ENCODE measurements around the gene GRHL3. TPM values are rescaled to one million over a fixed set of nuclear protein-coding genes. Genes with fewer than 3 reads are reported as not detected.
"Not testable (repeated sequence)": the region's sequence is repeated elsewhere in the genome, so short reads cannot be mapped to it uniquely, and the experiment has no call there.

GRHL3 gene
- 2.1 TPM for total RNA-seq (ENCODE audit: unreplicated experiment)
- long read RNA-seq, partial matches to known transcripts = 0 of 2 reads
- long read RNA-seq, other reads (novel, unspliced or antisense) = 0 of 2 reads

DNA sequence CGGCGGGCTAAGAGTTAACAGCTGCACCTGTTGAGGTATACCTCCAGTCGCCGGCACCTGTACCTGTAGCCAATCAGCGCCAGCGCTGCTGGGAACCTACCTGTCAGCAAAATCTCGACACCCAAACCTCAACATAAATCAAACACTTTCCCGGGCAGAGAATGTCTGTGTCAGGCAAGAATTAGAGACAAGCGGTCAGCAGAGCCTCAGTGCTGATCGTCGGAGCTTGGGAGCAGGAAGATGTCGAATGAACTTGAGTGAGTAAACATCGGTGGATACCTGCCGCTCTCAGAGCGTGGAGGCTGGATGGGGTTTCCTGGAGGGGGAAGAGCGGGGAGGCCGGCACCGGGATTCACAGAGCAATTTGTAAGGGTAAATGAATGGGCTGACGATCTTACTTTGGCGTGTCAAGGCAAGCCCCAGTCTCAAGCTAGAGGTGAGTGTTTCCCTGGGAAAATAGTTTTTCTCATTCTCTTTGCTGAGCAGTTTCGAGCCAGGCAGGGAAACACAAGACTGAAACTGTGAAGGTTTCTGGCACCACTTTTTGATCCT, at the start of gene GRHL3:
Gene GRHL3, plus strand, starts transcription at position 46 of the 552 bp plus-strand sequence. Its CDS starts 195 bp downstream, at position 241.
- Mint-ChIP-seq H3K27ac (ENCODE audit: unreplicated experiment) (no peak within 1 kb of the TSS), H3K27me3 (ENCODE audit: unreplicated experiment) (peaks cover 8% of the 10 kb centered on the region), H3K4me1 (ENCODE audit: unreplicated experiment) (peaks cover 21% of the 10 kb centered on the region), H3K9me3 (ENCODE audit: unreplicated experiment) (no peaks in the 10 kb centered on the region), H3K4me3 (ENCODE audit: unreplicated experiment) (no peak within 1 kb of the TSS), H3K36me3 (ENCODE audit: low read depth, unreplicated experiment) (no peaks in the 10 kb centered on the region)
- TF ChIP-seq, protein P1, sequence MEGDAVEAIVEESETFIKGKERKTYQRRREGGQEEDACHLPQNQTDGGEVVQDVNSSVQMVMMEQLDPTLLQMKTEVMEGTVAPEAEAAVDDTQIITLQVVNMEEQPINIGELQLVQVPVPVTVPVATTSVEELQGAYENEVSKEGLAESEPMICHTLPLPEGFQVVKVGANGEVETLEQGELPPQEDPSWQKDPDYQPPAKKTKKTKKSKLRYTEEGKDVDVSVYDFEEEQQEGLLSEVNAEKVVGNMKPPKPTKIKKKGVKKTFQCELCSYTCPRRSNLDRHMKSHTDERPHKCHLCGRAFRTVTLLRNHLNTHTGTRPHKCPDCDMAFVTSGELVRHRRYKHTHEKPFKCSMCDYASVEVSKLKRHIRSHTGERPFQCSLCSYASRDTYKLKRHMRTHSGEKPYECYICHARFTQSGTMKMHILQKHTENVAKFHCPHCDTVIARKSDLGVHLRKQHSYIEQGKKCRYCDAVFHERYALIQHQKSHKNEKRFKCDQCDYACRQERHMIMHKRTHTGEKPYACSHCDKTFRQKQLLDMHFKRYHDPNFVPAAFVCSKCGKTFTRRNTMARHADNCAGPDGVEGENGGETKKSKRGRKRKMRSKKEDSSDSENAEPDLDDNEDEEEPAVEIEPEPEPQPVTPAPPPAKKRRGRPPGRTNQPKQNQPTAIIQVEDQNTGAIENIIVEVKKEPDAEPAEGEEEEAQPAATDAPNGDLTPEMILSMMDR (IDR thresholded peaks at IDR 0.05; ENCODE audit: unreplicated experiment) = no peak
- no peak for DNase-seq (ENCODE audit: low spot score)

- not testable (repeated sequence) for H3K27ac Mint-ChIP-seq (ENCODE audit: unreplicated experiment); H3K9me3 Mint-ChIP-seq (ENCODE audit: unreplicated experiment); H3K27me3 Mint-ChIP-seq (ENCODE audit: unreplicated experiment); H3K36me3 Mint-ChIP-seq (ENCODE audit: low read depth, unreplicated experiment); H3K4me3 Mint-ChIP-seq (ENCODE audit: unreplicated experiment); DNase-seq (ENCODE audit: low spot score); H3K4me1 Mint-ChIP-seq (ENCODE audit: unreplicated experiment)
Measured at GRCh38 chr1:24274203-24275103, 44.7 kb upstream of the GRHL3 start.

GRCh38 chr1:24275104-24275410, 44.1 kb upstream of the GRHL3 start:
- Mint-ChIP-seq H3K36me3 (ENCODE audit: low read depth, unreplicated experiment) (no peaks in the 10 kb centered on the region), H3K4me1 (ENCODE audit: unreplicated experiment) (no peaks in the 10 kb centered on the region), H3K4me3 (ENCODE audit: unreplicated experiment) (no peak overlapping the region), H3K9me3 (ENCODE audit: unreplicated experiment) (no peaks in the 10 kb centered on the region), H3K27ac (ENCODE audit: unreplicated experiment) (no peak overlapping the region), H3K27me3 (ENCODE audit: unreplicated experiment) (no peaks in the 10 kb centered on the region)
- no peak for DNase-seq (ENCODE audit: low spot score)
- TF ChIP-seq, protein P1 (IDR thresholded peaks at IDR 0.05; ENCODE audit: unreplicated experiment) = no peak

DNA sequence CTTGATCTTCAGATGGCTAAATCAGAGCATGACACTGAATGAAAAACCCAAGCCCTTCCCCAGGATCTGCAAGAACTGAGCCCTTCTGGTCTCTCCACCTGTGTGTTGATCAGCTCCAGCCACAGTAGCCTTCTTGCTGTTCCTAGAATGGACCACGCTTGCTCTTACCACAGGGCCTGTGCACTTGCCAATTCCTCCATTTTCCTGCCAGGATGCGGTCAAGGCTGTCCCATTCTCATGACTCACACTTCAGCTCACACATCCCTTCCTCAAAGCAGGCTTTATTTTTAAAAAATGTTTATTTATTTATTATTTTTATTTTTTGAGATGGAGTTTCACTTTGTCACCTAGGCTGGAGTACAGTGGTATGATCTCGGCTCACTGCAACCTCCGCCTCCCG, 43.6 kb upstream of the GRHL3 start:
- no peaks in the 10 kb centered on the region for H3K27me3 Mint-ChIP-seq (ENCODE audit: unreplicated experiment)
- no peaks in the 10 kb centered on the region for H3K9me3 Mint-ChIP-seq (ENCODE audit: unreplicated experiment)
- H3K27ac Mint-ChIP-seq (ENCODE audit: unreplicated experiment) = no peak overlapping the region
- DNase-seq (ENCODE audit: low spot score) = no peak
- TF ChIP-seq, protein P1 (IDR thresholded peaks at IDR 0.05; ENCODE audit: unreplicated experiment) = no peak
- H3K36me3 Mint-ChIP-seq (ENCODE audit: low read depth, unreplicated experiment) = no peaks in the 10 kb centered on the region
- no peak overlapping the region for H3K4me3 Mint-ChIP-seq (ENCODE audit: unreplicated experiment)
- H3K4me1 Mint-ChIP-seq (ENCODE audit: unreplicated experiment) = no peaks in the 10 kb centered on the region

- TF ChIP-seq, protein P1 (IDR thresholded peaks at IDR 0.05; ENCODE audit: unreplicated experiment) = no peak
- Mint-ChIP-seq H3K27ac (ENCODE audit: unreplicated experiment) (no peak overlapping the region), H3K36me3 (ENCODE audit: low read depth, unreplicated experiment) (no peaks in the 10 kb centered on the region), H3K9me3 (ENCODE audit: unreplicated experiment) (no peaks in the 10 kb centered on the region), H3K4me1 (ENCODE audit: unreplicated experiment) (no peaks in the 10 kb centered on the region), H3K4me3 (ENCODE audit: unreplicated experiment) (no peak overlapping the region), H3K27me3 (ENCODE audit: unreplicated experiment) (no peaks in the 10 kb centered on the region)
- DNase-seq (ENCODE audit: low spot score) = no peak
Measured at GRCh38 chr1:24276791-24277190, 42.4 kb upstream of the GRHL3 start.
